Thyroid gland (tissue), 4 donors: ENCODE measurements around the gene ZNF813. TPM values are rescaled to one million over a fixed set of nuclear protein-coding genes. Genes with fewer than 3 reads are reported as not detected.
"Not testable (repeated sequence)": the region's sequence is repeated elsewhere in the genome, so short reads cannot be mapped to it uniquely, and the experiment has no call there.

Source experiments
- DNase-seq, 2 donors: peaks; one replicate each; pipeline ENCODE4 v3.0.0-alpha.2; 2019
- H3K27ac ChIP-seq, 3 donors: fragments of 200-600 bp; sonication (generic); 1 replicate in 2 of 3; 2 replicates in 1 of 3; pipeline ENCODE4 v1.5.1; 2016 to 2019; ENCODE audit warnings: mild to moderate bottlenecking in 1 of 3, moderate library complexity in 1 of 3
- H3K27me3 ChIP-seq: fragments of 200-600 bp; sonication (generic); one replicate; pipeline ENCODE4 v1.5.1; 2019
- H3K36me3 ChIP-seq, 2 donors: fragments of 200-600 bp; sonication (generic); one replicate each; pipeline ENCODE4 v1.5.1; 2016 to 2019
- H3K4me1 ChIP-seq, 2 donors: fragments of 200-600 bp; sonication (generic); one replicate each; pipeline ENCODE4 v1.5.1; 2017 to 2019
- H3K4me3 ChIP-seq, 3 donors: fragments of 200-600 bp; sonication (generic); replicated peaks in 1 of 3; 1 replicate in 2 of 3; 2 replicates in 1 of 3; pipeline ENCODE4 v1.5.1; 2016; ENCODE audit warnings: mild to moderate bottlenecking in 1 of 3
- H3K9me3 ChIP-seq: fragments of 200-600 bp; sonication (generic); one replicate; pipeline ENCODE4 v1.5.1; 2017
- POLR2A ChIP-seq, 2 donors: fragments of 450-650 bp; IDR thresholded peaks; one replicate each; pipeline ENCODE4 v1.6.1; 2017; ENCODE audit warnings: antibody characterized with exemption in 2 of 2, mild to moderate bottlenecking in 2 of 2, moderate library complexity in 1 of 2
- WGBS, 2 donors: methylation state at CpG; one replicate each; pipeline ENCODE4 v1.1.5; 2017; 5-methylcytosine and 5-hydroxymethylcytosine counted together
- intact Hi-C: fragments of 100-400 bp; cut with DNase I; formaldehyde crosslinking; loops from one replicate; pipeline ENCODE4 v1.15.1; 2023
- total RNA-seq, 4 donors: library from RNA; depleted of rRNA; stranded (reverse); fragments of >200 nt; gene quantifications; one replicate each; pipeline ENCODE4 v1.2.3, GENCODE V29; 2016
- TF ChIP-seq, protein P1 (sequence below), 6 experiments: fragments of 200-600 bp in 3 of 6; fragments of 450-650 bp in 3 of 6; sonication (generic) in 3 of 6; IDR thresholded peaks; one replicate each; pipeline ENCODE4 v1.5.1; 2016 to 2019; ENCODE audit warnings: antibody characterized with exemption in 6 of 6, mild to moderate bottlenecking in 2 of 6, inconsistent platforms in 1 of 6, moderate library complexity in 1 of 6

Gene ZNF813
- total RNA-seq, 4 donors from 2014 or later = 4.3 to 7.5 (median 5.4) TPM

DNA sequence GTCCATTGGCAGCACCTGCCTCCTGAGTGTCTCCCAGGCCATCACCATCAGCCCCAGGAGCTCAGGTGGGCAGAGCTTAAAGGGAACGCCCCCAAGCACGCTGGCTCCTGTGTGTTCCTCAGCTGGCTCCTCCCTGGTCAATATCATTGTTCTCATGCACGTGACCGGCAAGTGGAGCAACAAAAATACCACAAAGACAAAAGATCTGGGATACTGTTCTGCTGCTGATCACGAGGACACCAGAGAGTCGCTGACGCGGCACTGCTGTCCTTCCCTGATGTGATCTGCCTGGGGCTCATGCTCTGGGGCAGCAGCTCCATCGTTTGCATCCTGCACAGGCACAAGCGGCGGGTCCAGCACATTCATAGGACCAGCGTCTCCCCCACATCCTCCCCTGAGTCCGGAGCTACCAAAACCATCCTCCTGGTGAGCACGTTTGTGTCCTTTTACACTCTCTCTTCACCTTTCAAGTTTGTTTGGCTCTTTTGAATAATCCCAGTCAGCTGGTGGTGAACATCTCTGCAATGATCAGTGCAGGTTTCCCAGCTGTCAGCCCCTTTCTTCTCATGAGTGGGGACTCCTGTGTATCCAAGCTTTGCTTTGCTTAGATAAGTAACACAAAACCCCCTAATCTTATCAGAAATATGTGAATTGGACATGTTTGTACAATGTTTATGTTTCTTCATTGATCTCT lies 36.3 kb downstream of the ZNF813 start:
- H3K4me1 ChIP-seq, H3K27ac ChIP-seq, H3K9me3 ChIP-seq, DNase-seq, H3K27me3 ChIP-seq, H3K4me3 ChIP-seq, H3K36me3 ChIP-seq, intact Hi-C loops: not testable (repeated sequence)
- TF ChIP-seq, protein P1, sequence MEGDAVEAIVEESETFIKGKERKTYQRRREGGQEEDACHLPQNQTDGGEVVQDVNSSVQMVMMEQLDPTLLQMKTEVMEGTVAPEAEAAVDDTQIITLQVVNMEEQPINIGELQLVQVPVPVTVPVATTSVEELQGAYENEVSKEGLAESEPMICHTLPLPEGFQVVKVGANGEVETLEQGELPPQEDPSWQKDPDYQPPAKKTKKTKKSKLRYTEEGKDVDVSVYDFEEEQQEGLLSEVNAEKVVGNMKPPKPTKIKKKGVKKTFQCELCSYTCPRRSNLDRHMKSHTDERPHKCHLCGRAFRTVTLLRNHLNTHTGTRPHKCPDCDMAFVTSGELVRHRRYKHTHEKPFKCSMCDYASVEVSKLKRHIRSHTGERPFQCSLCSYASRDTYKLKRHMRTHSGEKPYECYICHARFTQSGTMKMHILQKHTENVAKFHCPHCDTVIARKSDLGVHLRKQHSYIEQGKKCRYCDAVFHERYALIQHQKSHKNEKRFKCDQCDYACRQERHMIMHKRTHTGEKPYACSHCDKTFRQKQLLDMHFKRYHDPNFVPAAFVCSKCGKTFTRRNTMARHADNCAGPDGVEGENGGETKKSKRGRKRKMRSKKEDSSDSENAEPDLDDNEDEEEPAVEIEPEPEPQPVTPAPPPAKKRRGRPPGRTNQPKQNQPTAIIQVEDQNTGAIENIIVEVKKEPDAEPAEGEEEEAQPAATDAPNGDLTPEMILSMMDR (IDR thresholded peaks at IDR 0.05) = peak in 1 of 6 experiments; percentile 14
- 10 to 14% methylated on average over 1 to 6 of the region's 14 CpGs for WGBS, 2 donors

- WGBS, 2 donors = 14 to 20% methylated on average over 13 of the region's 13 CpGs
- H3K4me1 ChIP-seq, H3K27ac ChIP-seq, H3K4me3 ChIP-seq, H3K9me3 ChIP-seq, DNase-seq, H3K27me3 ChIP-seq, intact Hi-C loops, H3K36me3 ChIP-seq: not testable (repeated sequence)
- TF ChIP-seq, protein P1 (IDR thresholded peaks at IDR 0.05) = peak in 1 of 6 experiments; percentile 12
Observed at GRCh38 chr19:53504365-53504703, 36.8 kb downstream of the ZNF813 start.

GRCh38 chr19:53504885-53505284 lies 37.4 kb downstream of the ZNF813 start:
- no peaks in the 10 kb centered on the region for H3K27me3 ChIP-seq
- no peak for DNase-seq
- no peak overlapping the region for H3K27ac ChIP-seq
- H3K36me3 ChIP-seq = no peaks in the 10 kb centered on the region
- no peaks in the 10 kb centered on the region for H3K9me3 ChIP-seq
- no peak overlapping the region for H3K4me3 ChIP-seq
- intact Hi-C loops = no loop called here
- WGBS, 2 donors = 47 to 54% methylated on average over 7 of the region's 7 CpGs
- TF ChIP-seq POLR2A (IDR thresholded peaks at IDR 0.05) = no peak
- H3K4me1 ChIP-seq = no peaks in the 10 kb centered on the region

DNA sequence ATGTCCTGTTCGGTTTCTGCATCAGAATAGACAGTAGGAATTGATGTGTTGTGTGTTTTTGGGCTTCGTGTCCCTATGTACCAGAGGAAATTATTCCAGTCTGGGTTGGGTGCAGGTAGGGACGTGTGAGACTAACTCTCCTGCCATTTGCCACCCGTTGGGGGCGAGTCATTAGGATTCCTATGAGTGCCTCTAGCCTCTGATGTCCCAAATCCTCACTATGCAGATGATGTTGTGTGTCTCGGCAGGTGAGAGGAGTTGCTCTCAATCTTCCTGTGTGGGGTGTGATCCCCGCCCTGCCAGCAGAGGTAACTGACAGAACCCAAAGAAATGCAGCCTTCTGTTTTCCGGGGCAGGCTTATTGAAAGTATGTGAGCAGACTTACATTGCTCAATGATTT lies 39.2 kb downstream of the ZNF813 start:
- TF ChIP-seq POLR2A (IDR thresholded peaks at IDR 0.05) = no peak
- TF ChIP-seq, protein P1 (IDR thresholded peaks at IDR 0.05) = no peak
- no peaks in the 10 kb centered on the region for H3K27me3 ChIP-seq
- H3K36me3 ChIP-seq = no peaks in the 10 kb centered on the region
- intact Hi-C loops = no loop called here
- DNase-seq = no peak
- no peaks in the 10 kb centered on the region for H3K4me1 ChIP-seq
- 64 to 82% methylated on average over 8 of the region's 8 CpGs for WGBS, 2 donors
- no peak overlapping the region for H3K27ac ChIP-seq
- no peaks in the 10 kb centered on the region for H3K9me3 ChIP-seq
- no peak overlapping the region for H3K4me3 ChIP-seq

DNA sequence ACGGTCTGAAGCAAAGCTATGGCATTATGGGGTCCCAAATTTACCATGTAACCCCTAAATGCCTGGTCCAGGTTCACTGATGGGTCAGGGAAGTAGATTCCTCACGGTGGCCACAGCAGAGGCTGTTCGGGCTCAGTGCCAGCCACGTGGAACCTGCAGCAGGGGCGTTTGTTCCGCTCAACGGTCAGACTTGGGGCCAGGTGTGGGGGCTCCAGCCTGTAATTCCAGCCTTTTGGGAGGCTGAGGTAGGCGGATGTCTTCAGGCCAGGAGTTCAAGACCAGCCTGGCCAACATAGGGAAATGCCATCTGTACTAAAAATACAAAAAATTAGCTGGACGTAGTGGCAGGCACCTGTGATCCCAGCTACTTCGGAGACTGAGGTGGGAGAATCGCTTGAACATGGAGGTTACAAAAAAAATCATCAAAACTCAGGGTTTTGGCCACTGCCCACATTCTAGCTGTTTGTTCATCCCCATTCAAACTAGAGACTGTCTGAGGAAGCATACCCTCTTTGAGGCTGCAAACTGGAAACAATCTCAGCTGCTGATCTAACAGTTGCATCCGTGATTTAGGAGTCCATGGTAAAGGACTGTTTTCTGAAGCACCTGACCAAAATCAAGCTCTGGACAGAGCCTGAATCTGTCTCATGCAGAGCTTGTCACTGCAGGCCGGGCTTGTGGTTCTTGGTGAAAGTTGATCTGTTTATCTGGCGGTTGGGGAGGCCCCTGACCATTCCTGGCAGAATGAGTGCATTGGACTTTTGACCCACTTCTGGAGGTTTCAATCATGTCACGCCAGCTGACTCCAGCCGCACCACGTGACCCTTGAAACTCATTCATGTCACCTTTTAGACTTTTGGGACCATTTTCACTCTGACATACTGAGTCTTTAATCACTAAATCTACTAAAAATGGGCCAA lies 40.2 kb downstream of the ZNF813 start:
- 53 to 58% methylated on average over 11 to 17 of the region's 17 CpGs for WGBS, 2 donors
- Histone ChIP-seq H3K4me3 (no peak overlapping the region), H3K27ac (no peak overlapping the region), H3K9me3 (no peaks in the 10 kb centered on the region), H3K4me1 (no peaks in the 10 kb centered on the region), H3K36me3 (no peaks in the 10 kb centered on the region), H3K27me3 (no peaks in the 10 kb centered on the region)
- intact Hi-C loops = no loop called here
- no peak for TF ChIP-seq POLR2A (IDR thresholded peaks at IDR 0.05)
- TF ChIP-seq, protein P1 (IDR thresholded peaks at IDR 0.05) = no peak
- DNase-seq = no peak
